Mesothelial cell of epicardium (in vitro differentiated cells): ENCODE measurements around the gene GNGT1. TPM values are rescaled to one million over a fixed set of nuclear protein-coding genes. Genes with fewer than 3 reads are reported as not detected.

Experiments
- DNase-seq, 2 experiments: peaks; one replicate each; pipeline ENCODE4 v3.0.0; 2021; ENCODE audit warnings: low spot score in 2 of 2; ENCODE audit not compliant: unreplicated experiment in 2 of 2
- H3K27ac Mint-ChIP-seq: 2 replicates; pipeline ENCODE4 v1.8.0; 2021; ENCODE audit warnings: mixed read lengths
- H3K27me3 Mint-ChIP-seq: 2 replicates; pipeline ENCODE4 v1.8.0; 2021; ENCODE audit warnings: low read depth, mixed read lengths
- H3K36me3 Mint-ChIP-seq: 2 replicates; pipeline ENCODE4 v1.8.0; 2021; ENCODE audit warnings: mixed read lengths
- H3K4me1 Mint-ChIP-seq: 2 replicates; pipeline ENCODE4 v1.8.0; 2021; ENCODE audit warnings: mixed read lengths
- H3K4me3 Mint-ChIP-seq: 2 replicates; pipeline ENCODE4 v1.8.0; 2021; ENCODE audit warnings: mild to moderate bottlenecking, moderate library complexity, mixed read lengths
- H3K9me3 Mint-ChIP-seq: 2 replicates; pipeline ENCODE4 v1.8.0; 2021; ENCODE audit warnings: mixed read lengths
- total RNA-seq: library from RNA; stranded (reverse); gene quantifications from 3 replicates; pipeline ENCODE4 v1.2.1, GENCODE V29; 2021
- TF ChIP-seq, protein P1 (sequence below): fragments of 200-600 bp; sonication (generic); IDR thresholded peaks from one replicate; pipeline ENCODE4 v1.5.0; 2021; ENCODE audit warnings: antibody characterized with exemption; ENCODE audit not compliant: unreplicated experiment

The GNGT1 gene
- total RNA-seq, 1 donor from 2014 or later, result not detected

DNA sequence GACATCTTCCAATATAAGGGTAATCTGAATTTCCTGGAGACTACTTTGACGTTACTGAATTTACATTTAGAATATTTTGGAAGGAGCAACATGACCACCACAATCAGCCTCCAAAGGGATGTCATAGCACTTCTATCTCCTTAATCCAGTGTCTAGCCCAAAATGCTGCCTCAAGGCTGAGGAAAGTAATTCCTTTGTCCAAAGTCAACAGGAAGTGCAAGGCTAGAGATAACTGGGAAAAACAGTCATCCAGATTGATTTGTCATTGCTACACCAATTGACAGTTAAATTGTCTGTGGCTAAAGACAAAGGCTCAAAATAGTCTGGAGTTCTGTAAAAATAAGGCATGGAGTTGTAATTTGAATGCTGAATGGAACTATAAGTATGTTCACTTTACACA, 11.9 kb upstream of the GNGT1 start:
- Mint-ChIP-seq H3K4me3 (no peak overlapping the region), H3K4me1 (peaks cover 21% of the 10 kb centered on the region), H3K27me3 (peaks cover 13% of the 10 kb centered on the region), H3K27ac (no peak overlapping the region), H3K9me3 (no peaks in the 10 kb centered on the region), H3K36me3 (no peaks in the 10 kb centered on the region)
- TF ChIP-seq, protein P1, sequence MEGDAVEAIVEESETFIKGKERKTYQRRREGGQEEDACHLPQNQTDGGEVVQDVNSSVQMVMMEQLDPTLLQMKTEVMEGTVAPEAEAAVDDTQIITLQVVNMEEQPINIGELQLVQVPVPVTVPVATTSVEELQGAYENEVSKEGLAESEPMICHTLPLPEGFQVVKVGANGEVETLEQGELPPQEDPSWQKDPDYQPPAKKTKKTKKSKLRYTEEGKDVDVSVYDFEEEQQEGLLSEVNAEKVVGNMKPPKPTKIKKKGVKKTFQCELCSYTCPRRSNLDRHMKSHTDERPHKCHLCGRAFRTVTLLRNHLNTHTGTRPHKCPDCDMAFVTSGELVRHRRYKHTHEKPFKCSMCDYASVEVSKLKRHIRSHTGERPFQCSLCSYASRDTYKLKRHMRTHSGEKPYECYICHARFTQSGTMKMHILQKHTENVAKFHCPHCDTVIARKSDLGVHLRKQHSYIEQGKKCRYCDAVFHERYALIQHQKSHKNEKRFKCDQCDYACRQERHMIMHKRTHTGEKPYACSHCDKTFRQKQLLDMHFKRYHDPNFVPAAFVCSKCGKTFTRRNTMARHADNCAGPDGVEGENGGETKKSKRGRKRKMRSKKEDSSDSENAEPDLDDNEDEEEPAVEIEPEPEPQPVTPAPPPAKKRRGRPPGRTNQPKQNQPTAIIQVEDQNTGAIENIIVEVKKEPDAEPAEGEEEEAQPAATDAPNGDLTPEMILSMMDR, result no peak
- DNase-seq, result no peak

DNA sequence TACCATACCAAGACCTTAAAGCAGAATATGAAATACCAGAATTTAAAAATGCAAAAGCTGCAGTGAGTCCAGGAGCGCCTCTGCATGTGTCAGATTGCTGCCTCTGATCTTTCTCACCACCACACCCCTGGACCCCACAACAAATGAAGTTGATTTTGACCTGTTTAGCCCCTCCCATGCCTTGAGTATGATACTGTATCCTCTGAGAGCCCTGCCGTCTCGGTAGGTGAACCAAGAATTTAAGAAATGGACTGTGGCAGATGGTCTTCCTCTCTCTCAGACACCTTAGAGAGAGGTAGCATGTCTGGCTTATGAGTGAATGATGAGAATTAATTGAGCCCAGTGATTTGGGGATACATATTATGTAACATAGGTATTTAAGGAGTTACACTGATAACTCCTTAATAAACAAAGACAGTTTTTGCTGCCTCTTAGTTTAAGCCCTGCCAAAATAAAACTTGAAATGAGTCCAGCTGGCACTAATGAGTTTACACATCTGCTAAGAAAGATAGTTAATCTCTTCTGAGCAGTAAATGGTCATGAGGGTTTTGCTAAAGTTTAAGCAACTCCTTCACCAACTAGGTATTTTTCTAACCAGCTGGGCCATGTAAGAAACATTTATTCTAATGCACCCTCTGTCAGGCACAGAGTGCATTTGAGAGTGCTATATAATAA, 11.3 kb upstream of the GNGT1 start:
- Mint-ChIP-seq H3K4me3 (no peak overlapping the region), H3K27ac (peak overlapping the region; percentile 67), H3K4me1 (peaks cover 17% of the 10 kb centered on the region), H3K27me3 (peaks cover 7% of the 10 kb centered on the region), H3K9me3 (no peaks in the 10 kb centered on the region), H3K36me3 (no peaks in the 10 kb centered on the region)
- DNase-seq, result no peak
- TF ChIP-seq, protein P1, result no peak

DNA sequence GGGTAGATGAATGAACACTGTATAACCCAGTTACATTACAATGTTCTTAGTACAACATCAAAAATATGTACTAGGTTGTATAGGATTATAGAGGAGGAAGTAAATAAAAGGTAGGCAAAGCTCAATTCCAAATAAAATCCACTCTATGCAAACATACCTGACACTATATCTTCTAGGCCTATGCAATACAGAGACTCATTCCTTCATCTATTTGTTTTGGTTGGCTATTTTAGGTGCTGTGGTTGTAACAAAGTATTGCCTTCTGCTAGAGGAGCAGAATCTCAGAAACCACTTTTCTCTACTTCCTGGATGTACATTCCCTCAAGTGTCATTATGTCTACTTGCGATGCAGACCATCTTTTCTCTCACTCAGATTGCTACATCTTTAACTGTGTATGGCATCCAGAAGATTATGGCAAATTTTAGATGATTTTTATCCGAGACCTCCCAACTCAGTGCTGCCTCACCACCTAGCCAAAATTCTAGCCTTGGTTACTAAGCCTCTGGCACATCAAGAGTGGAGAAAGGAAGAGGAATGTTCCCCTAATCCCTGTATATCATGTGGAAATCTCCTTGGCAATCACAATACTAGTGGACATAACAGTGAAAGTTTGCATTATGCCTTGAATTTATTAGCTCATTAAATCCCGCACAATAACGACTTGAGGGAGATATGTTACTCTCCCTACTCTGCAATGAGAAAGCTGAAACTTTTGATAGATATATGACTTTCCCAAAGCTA, 10.3 kb upstream of the GNGT1 start:
- H3K4me3 Mint-ChIP-seq, result no peak overlapping the region
- no peak overlapping the region for H3K27ac Mint-ChIP-seq
- H3K4me1 Mint-ChIP-seq, result peaks cover 13% of the 10 kb centered on the region
- no peaks in the 10 kb centered on the region for H3K9me3 Mint-ChIP-seq
- DNase-seq, result no peak
- H3K36me3 Mint-ChIP-seq, result no peaks in the 10 kb centered on the region
- peaks cover 4% of the 10 kb centered on the region for H3K27me3 Mint-ChIP-seq
- TF ChIP-seq, protein P1, result no peak

DNA sequence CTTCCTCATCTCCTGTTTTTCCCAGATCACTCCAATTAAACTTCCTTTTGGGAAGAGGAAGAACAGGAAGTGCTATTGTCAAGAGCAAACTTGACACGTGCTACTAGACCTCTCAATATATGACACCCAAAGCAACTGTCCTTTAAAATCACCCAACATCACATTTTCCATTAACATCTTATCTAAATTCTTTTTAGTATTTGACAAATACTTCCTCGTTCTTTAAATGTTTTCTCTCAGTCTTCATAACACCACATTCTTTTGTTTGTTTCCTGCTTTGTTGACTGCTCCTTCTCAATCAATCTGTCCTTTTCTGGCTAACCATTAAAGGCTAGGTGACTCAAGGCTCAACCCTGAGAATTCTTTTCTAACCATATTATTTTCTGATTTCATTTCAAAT, 8.7 kb upstream of the GNGT1 start:
- H3K9me3 Mint-ChIP-seq, result no peaks in the 10 kb centered on the region
- H3K4me3 Mint-ChIP-seq, result no peak overlapping the region
- H3K27me3 Mint-ChIP-seq, result no peaks in the 10 kb centered on the region
- no peak for DNase-seq
- no peaks in the 10 kb centered on the region for H3K36me3 Mint-ChIP-seq
- peaks cover 13% of the 10 kb centered on the region for H3K4me1 Mint-ChIP-seq
- TF ChIP-seq, protein P1, result no peak
- peak overlapping the region; percentile 10 for H3K27ac Mint-ChIP-seq

DNA sequence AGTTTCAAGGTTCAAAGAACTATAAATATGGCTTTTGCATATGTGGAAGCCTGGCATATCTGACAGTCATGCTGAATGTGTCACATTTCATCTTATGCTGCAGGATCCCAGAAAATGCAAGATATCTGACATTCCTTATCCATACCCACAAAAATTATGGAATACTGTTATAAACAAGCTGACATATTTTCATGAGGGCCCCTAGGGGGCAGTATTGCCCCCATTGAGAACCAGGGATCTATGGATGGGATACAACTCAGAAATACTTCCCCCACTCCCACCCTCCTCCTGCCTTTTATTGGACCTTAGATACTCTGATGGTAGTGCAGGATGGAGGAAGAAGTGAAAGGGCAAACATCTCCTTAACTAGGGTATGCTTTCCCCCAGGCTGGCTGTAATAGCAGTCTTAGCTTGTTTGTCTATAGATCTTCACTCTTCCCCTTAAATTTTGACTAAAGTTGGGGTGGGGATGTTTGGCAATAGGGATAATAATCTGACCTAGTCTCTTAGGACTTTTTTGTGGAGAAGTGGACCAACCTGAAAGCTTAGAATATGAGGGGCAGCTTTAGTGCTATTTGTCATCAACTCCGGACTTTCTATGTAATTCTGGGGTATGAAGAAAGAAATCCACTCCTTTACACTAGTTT, 3.5 kb upstream of the GNGT1 start:
- TF ChIP-seq, protein P1, result peak; percentile 76
- H3K27me3 Mint-ChIP-seq, result no peaks in the 10 kb centered on the region
- no peaks in the 10 kb centered on the region for H3K36me3 Mint-ChIP-seq
- DNase-seq, result no peak
- H3K9me3 Mint-ChIP-seq, result no peaks in the 10 kb centered on the region
- no peak overlapping the region for H3K4me3 Mint-ChIP-seq
- H3K4me1 Mint-ChIP-seq, result no peaks in the 10 kb centered on the region
- H3K27ac Mint-ChIP-seq, result no peak overlapping the region
